PC-3 (cell line): ENCODE data around the gene SNAI3.

Experiments
- EZH2 ChIP-seq: fragments of 300-600 bp; sonication (generic); IDR thresholded peaks from one replicate; pipeline ENCODE4 v1.6.1; 2017; ENCODE audit warnings: antibody characterized with exemption, mild to moderate bottlenecking, low read length; ENCODE audit not compliant: unreplicated experiment
- TF ChIP-seq, protein P1 (sequence below): fragments of 300-600 bp; sonication (generic); conservative IDR thresholded peaks from 2 replicates; pipeline ENCODE4 v1.5.1; 2017; ENCODE audit warnings: antibody characterized with exemption, low read depth, mild to moderate bottlenecking, low read length

- TF ChIP-seq, protein P1, sequence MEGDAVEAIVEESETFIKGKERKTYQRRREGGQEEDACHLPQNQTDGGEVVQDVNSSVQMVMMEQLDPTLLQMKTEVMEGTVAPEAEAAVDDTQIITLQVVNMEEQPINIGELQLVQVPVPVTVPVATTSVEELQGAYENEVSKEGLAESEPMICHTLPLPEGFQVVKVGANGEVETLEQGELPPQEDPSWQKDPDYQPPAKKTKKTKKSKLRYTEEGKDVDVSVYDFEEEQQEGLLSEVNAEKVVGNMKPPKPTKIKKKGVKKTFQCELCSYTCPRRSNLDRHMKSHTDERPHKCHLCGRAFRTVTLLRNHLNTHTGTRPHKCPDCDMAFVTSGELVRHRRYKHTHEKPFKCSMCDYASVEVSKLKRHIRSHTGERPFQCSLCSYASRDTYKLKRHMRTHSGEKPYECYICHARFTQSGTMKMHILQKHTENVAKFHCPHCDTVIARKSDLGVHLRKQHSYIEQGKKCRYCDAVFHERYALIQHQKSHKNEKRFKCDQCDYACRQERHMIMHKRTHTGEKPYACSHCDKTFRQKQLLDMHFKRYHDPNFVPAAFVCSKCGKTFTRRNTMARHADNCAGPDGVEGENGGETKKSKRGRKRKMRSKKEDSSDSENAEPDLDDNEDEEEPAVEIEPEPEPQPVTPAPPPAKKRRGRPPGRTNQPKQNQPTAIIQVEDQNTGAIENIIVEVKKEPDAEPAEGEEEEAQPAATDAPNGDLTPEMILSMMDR: no peak
- TF ChIP-seq EZH2: no peak
Measured at GRCh38 chr16:88698646-88699045, 12.3 kb upstream of the SNAI3 start.
